Measurements from ENCODE around the gene HDAC8. TPM values are rescaled to one million over a fixed set of nuclear protein-coding genes. Genes with fewer than 3 reads are reported as not detected.

HDAC8 gene
- total and polyA plus RNA-seq, 8 donors, result 13.0 to 61.1 (median 32.9) TPM

- intact Hi-C loops (cut with DNase I; ENCODE audit: low total_unique reads), result no loop called here
- TF ChIP-seq EP300 (IDR thresholded peaks at IDR 0.05) (no peak), POLR2A (IDR thresholded peaks at IDR 0.05) (no peak), POLR2AphosphoS5 (IDR thresholded peaks at IDR 0.05) (no peak)
- TF ChIP-seq, protein P1, sequence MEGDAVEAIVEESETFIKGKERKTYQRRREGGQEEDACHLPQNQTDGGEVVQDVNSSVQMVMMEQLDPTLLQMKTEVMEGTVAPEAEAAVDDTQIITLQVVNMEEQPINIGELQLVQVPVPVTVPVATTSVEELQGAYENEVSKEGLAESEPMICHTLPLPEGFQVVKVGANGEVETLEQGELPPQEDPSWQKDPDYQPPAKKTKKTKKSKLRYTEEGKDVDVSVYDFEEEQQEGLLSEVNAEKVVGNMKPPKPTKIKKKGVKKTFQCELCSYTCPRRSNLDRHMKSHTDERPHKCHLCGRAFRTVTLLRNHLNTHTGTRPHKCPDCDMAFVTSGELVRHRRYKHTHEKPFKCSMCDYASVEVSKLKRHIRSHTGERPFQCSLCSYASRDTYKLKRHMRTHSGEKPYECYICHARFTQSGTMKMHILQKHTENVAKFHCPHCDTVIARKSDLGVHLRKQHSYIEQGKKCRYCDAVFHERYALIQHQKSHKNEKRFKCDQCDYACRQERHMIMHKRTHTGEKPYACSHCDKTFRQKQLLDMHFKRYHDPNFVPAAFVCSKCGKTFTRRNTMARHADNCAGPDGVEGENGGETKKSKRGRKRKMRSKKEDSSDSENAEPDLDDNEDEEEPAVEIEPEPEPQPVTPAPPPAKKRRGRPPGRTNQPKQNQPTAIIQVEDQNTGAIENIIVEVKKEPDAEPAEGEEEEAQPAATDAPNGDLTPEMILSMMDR (IDR thresholded peaks at IDR 0.05), result no peak
- H3K27me3 ChIP-seq, result peaks cover 0 to 4% (median 0%) of the 10 kb centered on the region in 3 donors
- H3K27ac ChIP-seq, result no peak overlapping the region
- no peaks in the 10 kb centered on the region for H3K4me1 ChIP-seq
- no peak overlapping the region for H3K4me3 ChIP-seq
- no peak for DNase-seq
- no peaks in the 10 kb centered on the region for H3K36me3 ChIP-seq
- H3K9me3 ChIP-seq, result no peaks in the 10 kb centered on the region
- 91 to 99% (median 93%) methylated on average over 4 of the region's 4 CpGs for WGBS, 5 donors
Observed at GRCh38 chrX:72360326-72360725, 212.3 kb downstream of the HDAC8 start.

- no peak for DNase-seq
- intact Hi-C loops (cut with DNase I; ENCODE audit: low total_unique reads), result no loop called here
- Histone ChIP-seq H3K27me3 (peaks cover 0 to 4% (median 0%) of the 10 kb centered on the region in 3 donors), H3K27ac (no peak overlapping the region), H3K9me3 (no peaks in the 10 kb centered on the region), H3K36me3 (no peaks in the 10 kb centered on the region), H3K4me3 (no peak overlapping the region), H3K4me1 (no peaks in the 10 kb centered on the region)
- 75 to 97% (median 94%) methylated on average over 4 of the region's 4 CpGs for WGBS, 5 donors
- TF ChIP-seq, protein P1 (IDR thresholded peaks at IDR 0.05), result no peak
- TF ChIP-seq POLR2A (IDR thresholded peaks at IDR 0.05), result no peak
- TF ChIP-seq POLR2AphosphoS5 (IDR thresholded peaks at IDR 0.05), result no peak
- no peak for TF ChIP-seq EP300 (IDR thresholded peaks at IDR 0.05)
Observed at GRCh38 chrX:72358313-72358712, 214.3 kb downstream of the HDAC8 start.

DNA sequence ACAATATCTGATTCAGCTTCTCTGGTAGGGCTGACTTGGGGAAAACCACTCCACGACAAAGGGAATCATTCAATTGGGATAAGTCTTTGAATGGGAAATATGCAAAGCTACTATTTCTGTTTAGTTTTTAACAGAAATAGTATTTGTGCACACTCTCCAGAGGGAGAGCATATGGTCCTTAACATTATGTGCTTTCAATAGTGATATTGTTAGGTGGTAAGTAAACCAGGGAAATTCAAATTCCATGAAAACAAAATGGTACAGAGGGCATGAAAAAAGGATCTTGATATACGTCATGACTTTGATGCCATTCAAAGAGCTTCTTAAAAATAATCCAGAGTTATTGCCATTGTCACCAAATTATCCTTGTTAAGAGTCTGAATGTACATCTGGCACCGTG, 219.9 kb downstream of the HDAC8 start:
- Histone ChIP-seq H3K4me3 (no peak overlapping the region), H3K27me3 (no peaks in the 10 kb centered on the region), H3K27ac (no peak overlapping the region), H3K36me3 (peaks cover 0 to 32% (median 29%) of the 10 kb centered on the region in 4 donors), H3K4me1 (no peaks in the 10 kb centered on the region), H3K9me3 (no peaks in the 10 kb centered on the region)
- no peak for DNase-seq
- no peak for TF ChIP-seq EP300 (IDR thresholded peaks at IDR 0.05)
- no peak for TF ChIP-seq POLR2AphosphoS5 (IDR thresholded peaks at IDR 0.05)
- TF ChIP-seq POLR2A (IDR thresholded peaks at IDR 0.05), result no peak
- TF ChIP-seq, protein P1 (IDR thresholded peaks at IDR 0.05), result no peak
- WGBS, 5 donors, result 61 to 94% (median 90%) methylated on average over 3 of the region's 3 CpGs
- intact Hi-C loops (cut with DNase I; ENCODE audit: low total_unique reads), result no loop called here

DNA sequence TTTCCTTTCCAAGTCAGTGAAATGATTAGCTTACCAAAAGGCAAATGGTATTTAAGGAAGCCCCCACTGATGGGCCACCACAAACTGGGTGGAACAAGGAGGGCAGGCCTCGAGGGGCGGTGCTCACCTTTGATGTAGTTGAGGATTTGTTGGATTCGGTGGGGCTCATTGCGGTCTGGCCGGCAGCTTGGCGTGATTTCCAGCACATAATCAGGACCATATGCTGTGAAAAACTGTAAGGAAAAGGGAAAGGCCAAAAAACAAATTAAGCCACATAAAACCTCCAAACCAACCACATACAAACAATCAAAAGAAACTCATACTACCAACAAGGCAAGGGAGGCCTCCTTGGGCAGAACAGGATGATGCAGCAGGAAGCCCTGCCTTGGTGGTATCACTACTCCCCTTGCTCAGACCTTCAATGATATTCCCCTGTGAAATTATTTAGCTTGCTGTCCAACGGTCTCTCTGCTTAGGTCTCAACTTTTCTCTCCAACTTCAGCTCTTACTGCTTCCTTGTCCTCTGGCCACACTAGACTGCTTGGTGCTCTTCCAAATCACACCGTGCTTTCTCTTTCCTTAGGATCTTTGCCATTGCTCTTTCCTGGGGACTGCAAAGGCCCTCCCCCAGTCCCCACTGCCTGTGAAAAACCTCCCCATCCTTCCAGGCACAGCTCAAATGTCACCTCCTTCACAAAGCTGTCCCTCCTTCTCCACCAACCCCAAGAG, 220.9 kb downstream of the HDAC8 start:
- 75 to 85% (median 79%) methylated on average over 8 of the region's 8 CpGs for whole genome bisulfite sequencing, 5 donors
- no peak overlapping the region for H3K27ac ChIP-seq
- no peak for TF ChIP-seq POLR2AphosphoS5 (IDR thresholded peaks at IDR 0.05)
- TF ChIP-seq, protein P1 (IDR thresholded peaks at IDR 0.05), result no peak
- TF ChIP-seq EP300 (IDR thresholded peaks at IDR 0.05), result no peak
- no peak for TF ChIP-seq POLR2A (IDR thresholded peaks at IDR 0.05)
- H3K36me3 ChIP-seq, result peaks cover 0 to 36% (median 31%) of the 10 kb centered on the region in 4 donors
- H3K4me3 ChIP-seq, result no peak overlapping the region
- intact Hi-C loops (cut with DNase I; ENCODE audit: low total_unique reads), result no loop called here
- no peaks in the 10 kb centered on the region for H3K4me1 ChIP-seq
- no peaks in the 10 kb centered on the region for H3K9me3 ChIP-seq
- no peaks in the 10 kb centered on the region for H3K27me3 ChIP-seq
- peak in 1 of 2 donors; percentile 33 for DNase-seq

Measured in stomach (tissue), 9 donors.